ENCODE results near the gene CDHR5. TPM values are rescaled to one million over a fixed set of nuclear protein-coding genes. Genes with fewer than 3 reads are reported as not detected.

Gene CDHR5
- total RNA-seq, 1 donor from 2014 or later = not detected

- DNase-seq (ENCODE audit: low read depth) = no peak
Observed at GRCh38 chr11:623999-624704, 603 bp downstream of the CDHR5 start.

GRCh38 chr11:623349-623869, 1.3 kb downstream of the CDHR5 start:
- no peak for DNase-seq (ENCODE audit: low read depth)

GRCh38 chr11:621838-622237, 2.9 kb downstream of the CDHR5 start:
- DNase-seq (ENCODE audit: low read depth) = no peak

GRCh38 chr11:620935-621814, 3.6 kb downstream of the CDHR5 start:
- DNase-seq (ENCODE audit: low read depth) = no peak

- no peak for DNase-seq (ENCODE audit: low read depth)
Observed at GRCh38 chr11:620201-620600, 4.6 kb downstream of the CDHR5 start.

- DNase-seq (ENCODE audit: low read depth) = no peak
Observed at GRCh38 chr11:619628-620050, 5.1 kb downstream of the CDHR5 start.

- no peak for DNase-seq (ENCODE audit: low read depth)
Observed at GRCh38 chr11:618856-619627, 5.7 kb downstream of the CDHR5 start.

- no peak for DNase-seq (ENCODE audit: low read depth)
Observed at GRCh38 chr11:617912-618682, 6.7 kb downstream of the CDHR5 start.

- no peak for DNase-seq (ENCODE audit: low read depth)
Observed at GRCh38 chr11:617199-617911, 7.4 kb downstream of the CDHR5 start.

- DNase-seq (ENCODE audit: low read depth) = no peak
Observed at GRCh38 chr11:616320-617198, 8.2 kb downstream of the CDHR5 start.

GRCh38 chr11:615504-616319, 9.0 kb downstream of the CDHR5 start, which contains the start of gene IRF7:
IRF7 (minus strand) TSS chr11:615950; CDS start chr11:615364, 586 bp downstream.
- peak; percentile 94 for DNase-seq (ENCODE audit: low read depth)

- DNase-seq (ENCODE audit: low read depth) = peak; percentile 92
Observed at GRCh38 chr11:614623-615503, 9.9 kb downstream of the CDHR5 start.

GRCh38 chr11:614021-614622, 10.6 kb downstream of the CDHR5 start:
- DNase-seq (ENCODE audit: low read depth) = no peak

GRCh38 chr11:613369-613968, 11.3 kb downstream of the CDHR5 start:
- peak; percentile 36 for DNase-seq (ENCODE audit: low read depth)

GRCh38 chr11:612961-613300, 11.8 kb downstream of the CDHR5 start:
- no peak for DNase-seq (ENCODE audit: low read depth)
